ENCODE results near the gene PSMB5.

The PSMB5 gene

GRCh38 chr14:23058654-23059504 is 24.2 kb upstream of the PSMB5 start:
- no peak for DNase-seq (ENCODE audit: low spot score)

DNA sequence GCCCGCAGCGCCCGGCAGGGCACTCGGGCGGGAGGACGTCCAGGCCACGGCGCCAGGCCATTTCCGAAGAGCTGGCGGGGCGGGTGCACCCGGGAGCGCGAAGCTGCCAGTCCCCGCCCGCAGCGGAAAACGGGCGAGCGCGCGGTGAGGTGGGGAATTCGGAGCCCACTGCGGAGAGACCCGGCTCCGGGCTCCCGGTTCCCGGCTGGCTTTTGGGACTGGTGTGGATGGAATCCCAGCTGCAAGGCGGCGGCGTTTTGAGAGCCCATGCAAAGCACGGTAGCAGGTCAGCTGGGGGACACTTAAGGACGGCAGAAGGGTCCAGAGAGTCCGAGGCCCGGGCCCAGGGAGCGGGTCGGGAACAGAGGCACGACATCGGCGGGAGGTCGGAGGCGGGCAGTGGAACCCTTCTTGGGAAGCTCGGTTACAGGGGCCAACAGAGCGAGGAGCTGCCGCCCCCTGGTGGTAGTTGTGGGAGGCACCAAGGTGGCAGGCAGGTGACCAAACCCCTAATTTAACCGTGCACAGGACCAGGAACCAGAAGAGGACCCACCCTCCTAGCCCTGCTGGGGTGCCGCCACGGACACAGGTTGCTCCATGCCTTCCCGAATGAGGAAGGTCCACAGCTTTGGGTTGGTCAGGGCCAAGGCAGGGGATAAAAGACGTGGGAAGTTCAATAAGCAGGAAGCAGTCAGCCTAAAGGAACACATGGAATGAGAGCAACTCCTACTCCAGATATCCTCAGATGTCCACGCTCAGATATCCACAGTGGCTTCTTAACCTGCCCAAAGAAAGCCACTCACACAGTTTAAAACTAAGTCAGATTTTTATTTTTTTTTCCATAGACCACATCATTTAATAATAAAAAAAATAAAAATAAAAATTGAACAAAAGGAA is 23.3 kb upstream of the PSMB5 start:
- DNase-seq (ENCODE audit: low spot score) = peak; percentile 86

DNA sequence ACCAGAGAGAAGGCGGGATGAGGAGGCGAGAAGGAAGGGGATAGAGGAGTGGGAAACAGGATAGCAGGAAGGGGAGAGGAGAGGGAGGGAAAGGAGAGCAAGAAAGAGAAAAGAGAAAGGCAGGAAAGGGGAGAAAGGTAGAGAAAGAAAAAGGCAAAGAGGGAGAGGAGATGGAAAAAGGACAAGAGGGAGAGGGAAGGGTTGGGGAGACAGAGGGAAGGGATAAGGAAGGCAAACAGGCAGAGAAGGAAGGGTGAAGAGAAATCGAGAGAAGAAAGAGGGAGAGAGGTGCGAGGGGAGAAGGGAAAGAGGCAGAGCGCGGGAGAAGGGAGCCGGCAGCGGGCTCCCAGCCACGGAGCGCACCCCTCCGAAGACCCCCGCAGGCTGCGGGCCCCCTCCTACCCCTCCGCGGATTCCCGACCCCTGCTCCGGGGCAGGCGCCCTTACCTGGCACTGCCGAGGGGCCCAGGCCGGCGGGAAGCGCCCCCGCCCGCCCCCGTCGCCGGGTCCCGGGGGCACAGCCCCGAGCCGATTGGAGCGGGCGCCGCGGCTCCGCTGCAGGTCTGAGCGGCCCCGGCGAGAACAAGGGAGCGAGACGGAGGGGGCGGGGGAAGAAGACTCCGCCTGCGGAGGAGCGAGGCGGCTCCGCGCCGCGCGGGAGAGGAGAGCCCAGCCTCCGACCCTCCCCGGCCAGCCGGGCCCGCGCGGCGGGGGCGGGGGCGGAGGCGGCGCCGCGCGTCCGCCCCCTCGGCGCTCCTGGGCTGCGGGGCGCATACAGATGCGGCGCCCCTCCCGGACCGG is 22.5 kb upstream of the PSMB5 start, which contains the start of gene CDH24:
CDH24 (minus strand) TSS at position 565 of the 801 bp plus-strand sequence. CDS start 1,787 bp downstream, outside the sequence.
- peak; percentile 70 for DNase-seq (ENCODE audit: low spot score)

DNA sequence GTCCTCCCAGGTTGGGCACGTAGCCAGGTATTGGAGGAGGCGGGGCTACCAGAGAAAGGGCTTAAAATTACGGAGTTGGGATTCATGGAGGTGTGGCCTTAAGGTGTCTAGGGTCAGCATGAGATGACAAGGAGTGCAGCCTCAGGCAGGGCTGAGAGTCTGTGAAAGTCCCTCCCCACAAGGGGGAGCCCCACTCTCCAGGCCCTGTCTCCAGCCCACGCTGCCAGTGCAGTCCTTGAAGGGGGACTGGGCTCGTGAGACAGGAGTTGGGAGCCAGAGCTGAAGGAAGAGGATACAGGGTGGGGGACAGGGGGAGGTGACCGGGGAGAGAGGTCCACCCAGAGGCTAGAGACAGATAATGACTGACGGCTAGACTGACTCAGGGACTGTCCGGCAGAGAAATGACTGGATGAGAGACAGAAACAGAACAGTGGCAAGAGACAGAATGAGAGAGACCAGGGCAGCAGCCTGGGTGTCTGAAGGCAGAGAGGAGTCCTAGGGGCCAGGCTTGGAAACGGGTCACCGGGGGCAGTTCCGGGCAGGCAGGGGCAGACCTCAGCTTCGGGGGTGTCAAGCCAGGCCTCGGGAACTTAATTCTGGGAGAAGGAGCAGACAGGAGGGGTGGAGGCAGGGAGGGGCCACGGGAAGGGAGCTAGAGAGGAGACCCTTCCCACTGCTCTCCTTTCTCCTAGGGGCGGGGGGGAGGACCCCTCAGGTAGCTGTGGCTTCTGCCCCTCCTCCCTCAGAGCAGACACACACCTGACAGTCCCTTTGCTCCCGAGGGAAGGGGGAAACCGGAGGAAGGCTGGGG is 21.6 kb upstream of the PSMB5 start:
- DNase-seq (ENCODE audit: low spot score) = peak; percentile 68

GRCh38 chr14:23055621-23056144 is 21.0 kb upstream of the PSMB5 start:
- DNase-seq (ENCODE audit: low spot score) = no peak

DNA sequence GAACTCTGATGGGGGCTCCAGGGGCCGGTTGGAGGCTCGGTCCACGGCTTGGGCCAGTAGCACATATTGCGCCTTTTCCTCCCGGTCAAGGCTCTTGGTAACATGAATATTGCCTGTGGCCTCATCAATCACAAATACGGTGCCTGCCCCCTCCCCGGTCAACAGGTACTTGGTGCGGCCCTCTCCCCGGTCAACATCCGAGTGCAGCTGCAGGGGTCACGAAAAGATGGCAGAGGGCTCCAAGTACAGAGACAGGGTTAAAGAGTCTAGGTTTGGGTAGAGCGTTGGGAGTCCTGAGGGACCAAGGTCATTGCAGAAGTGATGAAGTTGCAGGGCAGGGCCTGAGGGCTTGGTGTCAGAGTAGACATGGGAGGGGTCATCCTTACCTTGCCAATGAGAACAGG is 20.4 kb upstream of the PSMB5 start:
- no peak for DNase-seq (ENCODE audit: low spot score)

DNA sequence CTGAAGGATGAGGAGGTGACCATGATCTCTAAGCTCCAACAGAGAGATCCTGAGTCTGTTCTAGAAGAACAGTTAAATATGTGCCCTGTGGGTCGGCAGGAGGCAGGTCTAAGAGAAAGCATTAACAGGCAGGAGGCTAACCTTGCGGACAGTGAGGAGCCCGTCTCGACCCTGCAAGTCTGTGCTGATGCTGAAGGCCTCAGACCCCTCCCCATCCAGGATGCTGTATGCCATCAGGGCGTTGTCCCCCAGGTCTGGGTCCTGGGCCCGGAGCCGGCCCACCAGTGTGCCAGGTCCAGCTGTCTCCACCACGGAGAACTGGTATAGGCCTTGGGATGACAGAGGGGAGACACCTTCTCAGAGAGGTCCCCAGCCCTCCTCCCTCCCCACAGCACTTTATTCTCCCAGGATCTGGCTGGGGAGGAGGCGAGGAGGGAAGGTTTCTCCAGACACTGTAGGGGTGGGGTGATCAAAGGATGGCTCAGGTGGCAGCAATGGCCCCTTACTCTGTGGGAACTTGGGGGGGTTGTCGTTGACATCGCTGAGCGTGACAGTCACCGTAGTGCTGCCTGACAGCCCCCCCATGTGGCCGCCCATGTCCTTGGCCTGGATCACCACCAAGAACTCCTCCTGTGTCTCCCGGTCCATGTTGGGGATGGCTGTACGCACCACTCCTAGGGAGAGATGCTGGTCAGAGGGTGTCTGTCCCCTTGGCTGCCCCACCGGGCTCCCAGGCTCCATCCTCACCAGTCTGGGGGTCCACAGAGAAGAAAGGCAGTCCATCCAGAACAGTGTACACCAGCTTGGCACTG is 19.5 kb upstream of the PSMB5 start:
- no peak for DNase-seq (ENCODE audit: low spot score)

DNA sequence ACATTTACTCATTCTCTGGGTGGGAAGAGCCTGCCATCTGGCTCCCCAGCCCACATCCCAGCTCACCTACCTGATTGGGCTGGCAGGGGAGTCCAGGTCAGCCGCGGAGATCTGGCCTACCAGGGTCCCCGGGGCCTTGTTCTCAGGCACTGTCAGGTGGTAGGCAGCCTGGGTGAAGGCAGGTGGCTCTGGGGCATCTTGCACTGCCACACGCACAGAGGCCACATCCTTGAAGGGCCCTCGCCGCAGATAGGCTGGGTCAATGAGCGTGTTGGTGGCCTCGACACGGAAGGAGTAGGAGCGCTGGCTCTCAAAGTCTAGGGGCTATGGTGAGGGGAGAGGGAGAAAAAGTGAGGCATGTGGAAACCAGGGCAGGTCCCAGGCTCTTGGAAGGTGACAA is 18.7 kb upstream of the PSMB5 start:
- DNase-seq (ENCODE audit: low spot score) = no peak

DNA sequence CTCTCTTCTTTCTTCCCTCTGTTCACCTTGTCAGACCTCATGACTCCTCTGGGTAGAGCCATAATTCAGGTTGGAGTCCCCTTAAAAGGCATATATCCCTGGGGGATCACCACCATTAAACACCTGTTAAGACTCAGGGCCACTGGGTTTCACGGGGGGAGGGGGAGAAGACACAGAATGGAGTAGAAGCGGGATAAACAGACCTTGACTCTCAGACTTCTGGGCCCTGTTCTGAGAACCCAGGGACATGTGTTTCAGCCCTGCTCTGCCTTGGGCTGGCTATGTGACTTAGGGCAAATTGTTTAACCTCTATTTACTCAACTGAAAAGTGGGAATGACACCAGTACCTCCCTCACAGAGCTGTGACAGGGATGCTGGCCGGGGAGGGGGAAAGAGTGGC is 18.0 kb upstream of the PSMB5 start:
- no peak for DNase-seq (ENCODE audit: low spot score)

- no peak for DNase-seq (ENCODE audit: low spot score)
Observed at GRCh38 chr14:23052182-23052623, 17.5 kb upstream of the PSMB5 start.

DNA sequence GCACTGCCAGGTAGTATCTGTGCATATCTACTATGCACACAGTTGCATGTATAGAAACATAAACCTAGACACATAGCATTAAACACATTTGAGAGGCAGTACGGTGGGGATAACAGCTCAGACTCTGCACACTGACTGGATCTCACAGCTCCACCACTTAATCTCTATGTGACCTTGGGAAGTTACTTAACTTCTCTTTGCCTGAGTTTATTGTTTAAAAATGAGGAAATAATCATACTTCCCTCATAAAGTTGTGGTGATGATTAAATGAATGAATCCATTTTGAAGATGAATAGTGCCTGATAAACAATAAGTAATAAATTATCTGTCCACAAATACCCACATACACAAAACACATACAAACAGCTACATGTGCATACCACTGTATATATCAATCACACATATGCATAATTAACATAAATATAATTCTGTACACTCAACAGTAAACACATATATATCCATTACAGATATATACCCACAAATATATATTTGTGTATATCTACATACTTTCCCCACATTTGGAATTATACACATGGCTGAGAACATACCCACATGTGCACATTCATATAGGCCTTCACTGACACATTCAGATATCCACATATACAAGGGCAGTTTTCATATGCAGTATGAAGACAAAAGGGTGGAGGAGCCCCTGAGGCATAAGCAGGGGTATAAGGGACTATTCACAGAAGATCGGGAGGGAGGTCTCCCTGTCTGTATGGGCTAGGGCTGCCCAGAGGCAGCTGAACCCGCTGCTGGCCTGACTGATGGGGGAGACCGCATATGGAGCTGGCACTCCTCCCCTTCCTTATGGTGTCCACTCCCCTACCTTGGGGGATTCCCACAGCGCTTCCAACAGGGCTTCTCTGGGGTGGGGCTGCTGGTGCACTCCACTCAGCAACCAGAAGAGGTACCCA is 16.7 kb upstream of the PSMB5 start:
- DNase-seq (ENCODE audit: low spot score) = no peak

DNA sequence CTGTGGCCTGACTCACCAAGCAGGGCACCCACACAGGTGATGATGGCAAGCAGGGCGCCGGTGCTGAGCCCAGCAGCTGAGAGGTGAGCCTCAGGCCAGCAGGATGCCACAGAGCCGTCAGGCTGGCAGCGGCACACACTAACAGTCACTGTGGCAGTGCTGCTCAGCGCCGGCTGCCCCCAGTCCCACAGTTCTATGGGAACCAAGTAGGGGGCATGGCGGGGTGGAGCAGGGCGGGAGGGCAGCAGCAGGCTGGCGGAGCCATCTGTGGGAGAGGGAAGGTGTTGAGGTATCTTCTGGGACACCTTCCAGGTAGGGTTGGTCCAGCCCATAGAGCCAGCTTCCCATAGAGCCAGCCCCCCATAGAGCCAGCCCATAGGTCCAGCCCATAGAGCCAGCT is 14.3 kb upstream of the PSMB5 start:
- DNase-seq (ENCODE audit: low spot score) = no peak

- no peak for DNase-seq (ENCODE audit: low spot score)
Observed at GRCh38 chr14:23047751-23048693, 13.3 kb upstream of the PSMB5 start.

DNA sequence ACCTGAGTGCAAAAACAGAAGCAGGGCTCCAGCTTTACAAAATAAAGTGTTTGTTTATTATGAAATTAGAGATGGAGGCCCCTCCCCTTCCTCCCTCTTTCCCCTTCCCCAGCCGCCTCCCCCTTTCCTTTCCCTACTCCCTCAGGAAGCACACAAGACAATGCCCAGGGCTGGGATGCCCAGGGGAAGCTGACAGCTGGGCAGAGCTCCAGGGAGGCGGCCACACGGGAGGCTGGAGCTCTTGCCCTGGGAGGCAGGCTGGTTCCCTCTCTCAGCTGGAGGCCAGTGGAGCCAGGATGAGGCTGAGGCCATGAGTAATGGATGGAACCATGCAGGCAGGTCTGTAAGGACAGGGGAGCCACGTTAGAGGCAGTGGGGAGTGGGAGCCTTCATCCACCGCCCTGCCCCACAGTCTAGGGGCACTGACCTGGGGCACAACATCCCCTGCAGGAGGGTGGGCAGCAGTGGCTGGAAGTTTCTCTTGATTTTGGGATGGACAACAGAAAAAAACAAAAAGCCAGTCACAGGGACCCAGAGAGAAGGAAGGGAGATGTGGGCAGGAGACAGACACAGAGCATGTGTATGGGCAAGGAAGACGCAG is 12.4 kb upstream of the PSMB5 start:
- DNase-seq (ENCODE audit: low spot score) = no peak

DNA sequence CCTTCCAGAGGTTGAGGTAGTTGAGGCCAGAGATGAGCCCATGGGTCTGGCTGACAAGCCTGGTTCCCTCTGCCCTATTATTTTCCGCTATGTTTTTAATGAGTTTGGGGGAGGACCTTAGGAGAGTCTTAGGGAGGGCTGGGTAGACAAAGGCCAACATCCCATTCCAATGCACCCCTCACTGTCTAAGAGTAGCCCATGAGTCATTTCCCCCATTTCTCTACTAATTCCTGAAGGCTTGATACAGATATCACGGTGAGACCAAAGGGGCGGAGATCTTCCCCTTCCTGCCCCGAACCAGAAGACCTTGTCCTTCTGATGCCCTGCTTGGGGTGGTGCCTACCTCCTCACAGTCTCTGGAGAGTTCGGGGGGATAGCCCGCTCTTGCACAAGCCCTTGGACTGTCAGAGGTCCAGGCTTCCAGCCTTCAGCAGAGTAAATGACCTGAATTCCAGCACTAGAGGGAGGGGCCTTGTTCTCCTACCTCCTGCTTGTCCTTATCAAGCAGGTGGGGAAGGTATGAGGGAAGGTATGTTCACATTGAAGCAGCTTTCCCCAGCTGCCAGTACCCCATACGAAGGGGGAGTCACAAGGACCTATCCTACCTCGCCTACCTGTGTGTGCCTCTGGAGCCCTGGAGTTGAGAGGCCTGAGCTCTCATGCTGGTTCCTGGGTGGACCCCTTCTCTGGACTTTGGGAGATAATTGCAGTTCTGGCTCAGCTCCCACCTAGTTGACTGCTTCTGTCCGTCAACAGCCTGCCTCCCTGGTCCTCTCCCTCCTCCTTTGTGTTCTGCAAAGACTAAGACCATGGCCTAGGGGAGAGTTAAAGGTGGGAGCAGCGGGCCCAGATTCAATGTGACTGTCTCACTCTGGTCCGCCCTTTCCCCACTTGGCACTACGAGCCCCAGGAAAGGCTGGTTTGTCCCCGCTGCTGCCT is 11.0 kb upstream of the PSMB5 start:
- no peak for DNase-seq (ENCODE audit: low spot score)

- no peak for DNase-seq (ENCODE audit: low spot score)
Observed at GRCh38 chr14:23044840-23045239, 10.1 kb upstream of the PSMB5 start.
